MM.1S (cell line): Measurements from ENCODE around the gene HEPN1.

ENCODE experiments used
- DNase-seq: peaks from one replicate; pipeline ENCODE4 v3.0.0-alpha.2; 2015
- H2AFZ ChIP-seq: fragments of 300-600 bp; sonication (generic); 2 replicates; pipeline ENCODE4 v1.6.0; 2016; ENCODE audit warnings: antibody characterized with exemption, low read length
- H3F3A ChIP-seq: fragments of 300-600 bp; sonication (generic); 2 replicates; pipeline ENCODE4 v1.6.1; 2016; ENCODE audit warnings: mild to moderate bottlenecking, antibody characterized with exemption, low read length, moderate library complexity, mixed read lengths; ENCODE audit not compliant: insufficient read depth
- H3K27ac ChIP-seq: fragments of 300-600 bp; sonication (generic); 2 replicates; pipeline ENCODE4 v1.5.1; 2016; ENCODE audit warnings: mild to moderate bottlenecking, low read length
- H3K27me3 ChIP-seq: fragments of 300-600 bp; sonication (generic); replicated peaks from 2 replicates; pipeline ENCODE4 v1.6.0; 2016; ENCODE audit warnings: low read length; ENCODE audit not compliant: insufficient read depth
- H3K36me3 ChIP-seq: fragments of 300-600 bp; sonication (generic); replicated peaks from 2 replicates; pipeline ENCODE4 v1.6.1; 2016; ENCODE audit warnings: mild to moderate bottlenecking, low read length, mixed read lengths; ENCODE audit not compliant: insufficient read depth
- H3K4me1 ChIP-seq: fragments of 300-600 bp; sonication (generic); 2 replicates; pipeline ENCODE4 v1.6.1; 2016; ENCODE audit warnings: low read length, mixed read lengths
- H3K4me2 ChIP-seq: fragments of 300-600 bp; sonication (generic); 2 replicates; pipeline ENCODE4 v1.6.0; 2016; ENCODE audit warnings: low read depth, low read length
- H3K4me3 ChIP-seq: fragments of 300-600 bp; sonication (generic); 2 replicates; pipeline ENCODE4 v1.5.1; 2016; ENCODE audit warnings: low read length, mixed read lengths
- H3K79me2 ChIP-seq: fragments of 300-600 bp; sonication (generic); 2 replicates; pipeline ENCODE4 v1.6.1; 2016; ENCODE audit warnings: mixed run types, low read length, mixed read lengths
- H3K9ac ChIP-seq: fragments of 300-600 bp; sonication (generic); 2 replicates; pipeline ENCODE4 v1.6.1; 2016; ENCODE audit warnings: low read length, mixed read lengths
- H3K9me2 ChIP-seq: fragments of 300-600 bp; sonication (generic); replicated peaks from 2 replicates; pipeline ENCODE4 v1.6.1; 2016; ENCODE audit warnings: mild to moderate bottlenecking, low read length, mixed read lengths; ENCODE audit not compliant: insufficient read depth
- H3K9me3 ChIP-seq: fragments of 300-600 bp; sonication (generic); replicated peaks from 2 replicates; pipeline ENCODE4 v1.6.1; 2016; ENCODE audit warnings: mild to moderate bottlenecking, low read length, mixed read lengths; ENCODE audit not compliant: insufficient read depth
- H4K20me1 ChIP-seq: fragments of 300-600 bp; sonication (generic); 2 replicates; pipeline ENCODE4 v1.6.1; 2016; ENCODE audit warnings: mild to moderate bottlenecking, low read length, moderate library complexity, mixed read lengths; ENCODE audit not compliant: insufficient read depth
- CTCF ChIP-seq: fragments of 300-600 bp; sonication (generic); IDR thresholded peaks from 2 replicates; pipeline ENCODE4 v1.5.1; 2016; ENCODE audit warnings: antibody characterized with exemption, low read length, mixed read lengths
- EZH2 ChIP-seq: fragments of 300-600 bp; sonication (generic); optimal IDR thresholded peaks from 2 replicates; pipeline ENCODE3; 2017; ENCODE audit warnings: low read depth, mild to moderate bottlenecking, antibody characterized with exemption, low read length, mixed read lengths
- EZH2phosphoT487 ChIP-seq: fragments of 300-600 bp; sonication (generic); IDR thresholded peaks from 2 replicates; pipeline ENCODE4 v1.6.1; 2018; ENCODE audit warnings: antibody characterized with exemption, low read length

HEPN1 gene

GRCh38 chr11:124941703-124942102, 22.7 kb downstream of the HEPN1 start:
- H3K9ac ChIP-seq = no peak overlapping the region
- no peaks in the 10 kb centered on the region for H4K20me1 ChIP-seq
- no peaks in the 10 kb centered on the region for H3K79me2 ChIP-seq
- no peak overlapping the region for H3K4me3 ChIP-seq
- no peak for DNase-seq
- H3K9me2 ChIP-seq = no peaks in the 10 kb centered on the region
- TF ChIP-seq CTCF (no peak), EZH2phosphoT487 (no peak)
- no peaks in the 10 kb centered on the region for H3F3A ChIP-seq
- H3K27ac ChIP-seq = no peak overlapping the region
- H2AFZ ChIP-seq = no peak overlapping the region
- H3K9me3 ChIP-seq = no peaks in the 10 kb centered on the region
- no peaks in the 10 kb centered on the region for H3K27me3 ChIP-seq
- no peak overlapping the region for H3K4me2 ChIP-seq
- H3K4me1 ChIP-seq = no peaks in the 10 kb centered on the region
- H3K36me3 ChIP-seq = no peaks in the 10 kb centered on the region

- Histone ChIP-seq H3K4me1 (no peaks in the 10 kb centered on the region), H3K27me3 (no peaks in the 10 kb centered on the region), H4K20me1 (no peaks in the 10 kb centered on the region), H3K79me2 (no peaks in the 10 kb centered on the region), H3K4me3 (no peak overlapping the region), H2AFZ (no peak overlapping the region), H3F3A (no peaks in the 10 kb centered on the region), H3K9me3 (no peaks in the 10 kb centered on the region), H3K36me3 (no peaks in the 10 kb centered on the region), H3K9ac (no peak overlapping the region), H3K27ac (no peak overlapping the region), H3K9me2 (no peaks in the 10 kb centered on the region), H3K4me2 (no peak overlapping the region)
- DNase-seq = no peak
- no peak for TF ChIP-seq EZH2phosphoT487
- no peak for TF ChIP-seq EZH2
- TF ChIP-seq CTCF = no peak
These were observed 23.6 kb downstream of the HEPN1 start for GRCh38 chr11:124942466-124943253.

GRCh38 chr11:124943254-124943616, 24.2 kb downstream of the HEPN1 start:
- Histone ChIP-seq H4K20me1 (no peaks in the 10 kb centered on the region), H3K4me3 (no peak overlapping the region), H2AFZ (no peak overlapping the region), H3K27me3 (no peaks in the 10 kb centered on the region), H3K36me3 (no peaks in the 10 kb centered on the region), H3K9ac (no peak overlapping the region), H3F3A (no peaks in the 10 kb centered on the region), H3K9me2 (no peaks in the 10 kb centered on the region), H3K9me3 (no peaks in the 10 kb centered on the region), H3K4me2 (no peak overlapping the region), H3K79me2 (no peaks in the 10 kb centered on the region), H3K27ac (no peak overlapping the region), H3K4me1 (no peaks in the 10 kb centered on the region)
- no peak for DNase-seq
- no peak for TF ChIP-seq EZH2phosphoT487
- no peak for TF ChIP-seq CTCF
- no peak for TF ChIP-seq EZH2
